ENCODE results near the gene BHLHE40.

DNA sequence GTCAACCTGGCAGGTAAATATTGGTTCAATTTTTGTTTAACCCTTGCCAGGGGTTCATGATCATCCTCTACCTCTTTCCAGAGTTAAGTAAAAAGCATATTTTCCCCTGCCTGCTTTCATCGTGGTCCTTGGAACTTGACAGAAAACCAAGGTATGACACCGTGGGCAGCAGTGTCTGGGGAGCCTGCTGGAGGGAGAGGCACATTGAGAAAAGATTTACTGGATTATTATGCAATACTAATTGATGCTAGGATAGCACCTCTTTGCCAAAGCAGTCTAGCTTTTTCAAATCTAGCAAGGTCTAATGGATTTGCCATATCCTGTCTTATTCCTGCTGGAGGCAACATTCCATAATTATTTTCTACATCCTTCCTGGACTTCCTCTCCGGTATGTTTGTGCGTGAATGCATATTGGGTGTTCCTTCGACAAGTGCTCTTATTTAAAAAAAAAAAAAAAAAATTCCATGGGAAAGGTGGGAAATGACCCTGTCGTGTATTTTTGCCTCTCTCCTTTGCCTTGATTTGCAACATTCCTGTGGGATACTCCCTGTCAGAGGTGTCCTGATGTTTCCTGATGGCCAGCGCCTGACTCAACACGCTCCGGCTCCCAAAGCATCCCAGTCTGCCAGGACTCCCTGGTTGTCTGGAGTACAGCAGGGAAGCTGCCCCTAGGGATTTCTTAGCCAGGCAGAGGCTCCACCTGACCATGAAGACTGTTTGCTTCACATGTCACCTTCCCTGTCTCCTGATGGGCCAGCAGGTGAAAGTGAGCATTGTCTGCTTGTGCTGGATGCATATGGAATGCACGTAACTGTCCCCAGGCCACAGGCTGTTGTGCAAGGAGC is 6.3 kb downstream of the BHLHE40 start:
- TF ChIP-seq, protein P1, sequence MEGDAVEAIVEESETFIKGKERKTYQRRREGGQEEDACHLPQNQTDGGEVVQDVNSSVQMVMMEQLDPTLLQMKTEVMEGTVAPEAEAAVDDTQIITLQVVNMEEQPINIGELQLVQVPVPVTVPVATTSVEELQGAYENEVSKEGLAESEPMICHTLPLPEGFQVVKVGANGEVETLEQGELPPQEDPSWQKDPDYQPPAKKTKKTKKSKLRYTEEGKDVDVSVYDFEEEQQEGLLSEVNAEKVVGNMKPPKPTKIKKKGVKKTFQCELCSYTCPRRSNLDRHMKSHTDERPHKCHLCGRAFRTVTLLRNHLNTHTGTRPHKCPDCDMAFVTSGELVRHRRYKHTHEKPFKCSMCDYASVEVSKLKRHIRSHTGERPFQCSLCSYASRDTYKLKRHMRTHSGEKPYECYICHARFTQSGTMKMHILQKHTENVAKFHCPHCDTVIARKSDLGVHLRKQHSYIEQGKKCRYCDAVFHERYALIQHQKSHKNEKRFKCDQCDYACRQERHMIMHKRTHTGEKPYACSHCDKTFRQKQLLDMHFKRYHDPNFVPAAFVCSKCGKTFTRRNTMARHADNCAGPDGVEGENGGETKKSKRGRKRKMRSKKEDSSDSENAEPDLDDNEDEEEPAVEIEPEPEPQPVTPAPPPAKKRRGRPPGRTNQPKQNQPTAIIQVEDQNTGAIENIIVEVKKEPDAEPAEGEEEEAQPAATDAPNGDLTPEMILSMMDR (IDR thresholded peaks at IDR 0.05): no peak
- TF ChIP-seq, protein P2, sequence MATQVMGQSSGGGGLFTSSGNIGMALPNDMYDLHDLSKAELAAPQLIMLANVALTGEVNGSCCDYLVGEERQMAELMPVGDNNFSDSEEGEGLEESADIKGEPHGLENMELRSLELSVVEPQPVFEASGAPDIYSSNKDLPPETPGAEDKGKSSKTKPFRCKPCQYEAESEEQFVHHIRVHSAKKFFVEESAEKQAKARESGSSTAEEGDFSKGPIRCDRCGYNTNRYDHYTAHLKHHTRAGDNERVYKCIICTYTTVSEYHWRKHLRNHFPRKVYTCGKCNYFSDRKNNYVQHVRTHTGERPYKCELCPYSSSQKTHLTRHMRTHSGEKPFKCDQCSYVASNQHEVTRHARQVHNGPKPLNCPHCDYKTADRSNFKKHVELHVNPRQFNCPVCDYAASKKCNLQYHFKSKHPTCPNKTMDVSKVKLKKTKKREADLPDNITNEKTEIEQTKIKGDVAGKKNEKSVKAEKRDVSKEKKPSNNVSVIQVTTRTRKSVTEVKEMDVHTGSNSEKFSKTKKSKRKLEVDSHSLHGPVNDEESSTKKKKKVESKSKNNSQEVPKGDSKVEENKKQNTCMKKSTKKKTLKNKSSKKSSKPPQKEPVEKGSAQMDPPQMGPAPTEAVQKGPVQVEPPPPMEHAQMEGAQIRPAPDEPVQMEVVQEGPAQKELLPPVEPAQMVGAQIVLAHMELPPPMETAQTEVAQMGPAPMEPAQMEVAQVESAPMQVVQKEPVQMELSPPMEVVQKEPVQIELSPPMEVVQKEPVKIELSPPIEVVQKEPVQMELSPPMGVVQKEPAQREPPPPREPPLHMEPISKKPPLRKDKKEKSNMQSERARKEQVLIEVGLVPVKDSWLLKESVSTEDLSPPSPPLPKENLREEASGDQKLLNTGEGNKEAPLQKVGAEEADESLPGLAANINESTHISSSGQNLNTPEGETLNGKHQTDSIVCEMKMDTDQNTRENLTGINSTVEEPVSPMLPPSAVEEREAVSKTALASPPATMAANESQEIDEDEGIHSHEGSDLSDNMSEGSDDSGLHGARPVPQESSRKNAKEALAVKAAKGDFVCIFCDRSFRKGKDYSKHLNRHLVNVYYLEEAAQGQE (IDR thresholded peaks at IDR 0.05): no peak; the same call in none of the 2 replicates
- TF ChIP-seq, protein P3, sequence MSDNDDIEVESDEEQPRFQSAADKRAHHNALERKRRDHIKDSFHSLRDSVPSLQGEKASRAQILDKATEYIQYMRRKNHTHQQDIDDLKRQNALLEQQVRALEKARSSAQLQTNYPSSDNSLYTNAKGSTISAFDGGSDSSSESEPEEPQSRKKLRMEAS (IDR thresholded peaks at IDR 0.05): peak; percentile 70
- TF ChIP-seq RAD21 (conservative IDR thresholded peaks at IDR 0.05 in 1 of 2, IDR thresholded peaks at IDR 0.05 in 1 of 2) (no peak), POLR2A (IDR thresholded peaks at IDR 0.05; ENCODE audit: low read length) (0 out of 2 replicates have a peak, but pooled peaks have one; percentile 22), CEBPB (IDR thresholded peaks at IDR 0.05) (peak; percentile 66 to 85), JUN (IDR thresholded peaks at IDR 0.05) (peak; percentile 85 to 91; a peak in 4 of 5 replicates), CHD4 (IDR thresholded peaks at IDR 0.05; ENCODE audit: borderline replicate concordance) (no peak), BHLHE40 (IDR thresholded peaks at IDR 0.05; ENCODE audit: low read depth, low read length) (no peak; the same call in 1 of the 2 replicates), EP300 (IDR thresholded peaks at IDR 0.05) (peak; percentile 13 to 27; a peak in 2 of 5 replicates), RNF2 (IDR thresholded peaks at IDR 0.05; ENCODE audit: borderline replicate concordance, low read depth) (no peak), ZNF302 (CRISPR knock-in tag; IDR thresholded peaks at IDR 0.05) (no peak), SMC3 (IDR thresholded peaks at IDR 0.05) (no peak; the same call in 2 of the 3 replicates)
- TF ChIP-seq, protein P4, sequence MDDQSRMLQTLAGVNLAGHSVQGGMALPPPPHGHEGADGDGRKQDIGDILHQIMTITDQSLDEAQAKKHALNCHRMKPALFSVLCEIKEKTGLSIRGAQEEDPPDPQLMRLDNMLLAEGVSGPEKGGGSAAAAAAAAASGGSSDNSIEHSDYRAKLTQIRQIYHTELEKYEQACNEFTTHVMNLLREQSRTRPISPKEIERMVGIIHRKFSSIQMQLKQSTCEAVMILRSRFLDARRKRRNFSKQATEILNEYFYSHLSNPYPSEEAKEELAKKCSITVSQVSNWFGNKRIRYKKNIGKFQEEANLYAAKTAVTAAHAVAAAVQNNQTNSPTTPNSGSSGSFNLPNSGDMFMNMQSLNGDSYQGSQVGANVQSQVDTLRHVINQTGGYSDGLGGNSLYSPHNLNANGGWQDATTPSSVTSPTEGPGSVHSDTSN (IDR thresholded peaks at IDR 0.05): peak; percentile 44
